GM18867 (cell line): ENCODE data around the gene COMMD9.

Source experiments
- ATAC-seq: cut with Tn5 transposase; IDR thresholded peaks from one replicate; pipeline ENCODE4 v1.9.1; 2021; ENCODE audit warnings: mild to moderate bottlenecking, moderate library complexity; ENCODE audit not compliant: unreplicated experiment

Gene COMMD9

GRCh38 chr11:36227044-36227443, 62.2 kb downstream of the COMMD9 start:
- no peak for ATAC-seq

DNA sequence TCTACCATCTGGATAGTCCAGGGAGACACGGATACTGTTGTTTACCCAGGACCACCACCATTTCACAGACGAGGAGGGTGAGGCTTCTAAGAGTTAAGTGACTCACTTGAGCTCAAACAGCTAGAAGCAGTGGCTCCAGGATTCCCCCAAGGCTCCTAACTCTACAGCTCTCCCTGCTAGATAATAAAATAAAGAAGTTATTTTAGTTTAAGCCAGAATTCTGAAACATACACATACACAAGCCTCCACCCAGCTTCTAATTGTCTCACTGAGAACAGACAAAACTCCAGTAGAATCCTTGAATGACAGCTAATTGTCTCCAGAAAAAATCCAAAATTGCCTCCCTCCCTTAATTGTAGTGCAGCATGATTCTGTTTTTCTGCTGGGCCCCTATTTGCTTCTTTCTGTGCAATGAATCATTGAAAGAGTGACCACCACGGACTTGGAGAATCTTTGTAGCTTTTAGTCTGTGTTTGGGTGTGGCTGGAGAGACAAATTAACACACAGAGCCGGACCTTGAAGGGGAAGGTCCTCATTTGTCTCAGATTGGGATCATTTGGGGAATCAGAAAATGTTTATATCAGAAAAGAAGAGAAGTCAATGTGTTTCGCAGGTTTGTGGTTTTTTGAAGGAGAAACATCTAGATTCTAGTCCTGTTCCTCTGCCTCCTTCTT, 64.9 kb downstream of the COMMD9 start:
- no peak for ATAC-seq

DNA sequence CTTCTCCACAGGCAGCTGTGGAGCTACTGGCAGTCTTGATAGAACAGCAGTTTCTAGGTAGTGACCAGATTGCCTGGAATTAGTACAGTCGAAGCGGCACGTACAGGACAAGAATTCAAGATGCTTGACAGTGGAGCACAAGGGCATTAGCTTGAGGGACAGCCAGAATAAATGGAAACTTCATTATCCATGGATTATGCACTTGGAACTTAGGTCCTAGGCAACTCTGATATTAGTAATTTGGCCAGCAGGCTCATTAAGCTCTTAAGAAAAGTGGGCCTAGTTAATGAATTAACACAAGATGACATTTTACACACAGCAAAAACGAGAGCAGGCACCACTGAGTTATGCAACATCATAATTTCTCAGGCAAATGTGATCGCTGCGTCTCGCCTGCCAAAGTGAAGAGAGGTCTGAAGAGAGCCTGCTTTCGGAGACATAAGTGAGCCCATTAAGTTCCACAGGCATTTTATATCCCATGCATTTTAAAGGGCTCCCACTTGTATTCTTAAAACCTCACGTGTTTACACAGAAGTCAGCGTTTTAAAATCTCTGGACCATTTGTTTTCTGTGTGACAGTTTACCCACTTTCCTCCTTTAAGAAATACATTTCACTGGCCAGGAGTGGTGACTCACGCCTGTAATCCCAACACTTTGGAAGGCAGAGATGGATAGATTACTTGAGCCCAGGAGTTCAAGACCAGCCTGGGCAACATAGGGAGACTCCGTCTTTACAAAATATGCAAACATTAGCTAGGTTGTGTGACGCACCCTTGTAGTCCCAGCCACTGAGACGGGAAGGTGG, 66.2 kb downstream of the COMMD9 start:
- ATAC-seq = no peak
